DND-41 (cell line): ENCODE data around the gene PDXK.

Experiments used
- ATAC-seq: fragments of 200-7000 bp; cut with Tn5 transposase; 3 replicates; pipeline ENCODE4 v1.9.1; 2021; ENCODE audit warnings: low read depth; ENCODE audit not compliant: insufficient read depth
- DNase-seq: peaks from one replicate; pipeline ENCODE4 v3.0.0-alpha.2; 2020
- H2AFZ ChIP-seq: 2 replicates; pipeline ENCODE4 v1.6.0; 2012; ENCODE audit warnings: low read depth, low read length
- H3K27ac ChIP-seq: 2 replicates; pipeline ENCODE4 v1.5.1; 2012; ENCODE audit warnings: low read length, inconsistent platforms
- H3K27me3 ChIP-seq: fragments of 200-600 bp; sonication (generic); 2 replicates; pipeline ENCODE4 v1.6.0; 2012; ENCODE audit warnings: low read length, mild to moderate bottlenecking, inconsistent platforms; ENCODE audit not compliant: insufficient read depth, poor library complexity
- H3K36me3 ChIP-seq: 2 replicates; pipeline ENCODE4 v1.5.1; 2012; ENCODE audit warnings: low read length, inconsistent platforms; ENCODE audit not compliant: insufficient read depth
- H3K4me1 ChIP-seq: 2 replicates; pipeline ENCODE4 v1.5.1; 2012; ENCODE audit warnings: mild to moderate bottlenecking, low read length; ENCODE audit not compliant: insufficient read depth
- H3K4me2 ChIP-seq: 2 replicates; pipeline ENCODE4 v1.6.0; 2012; ENCODE audit warnings: mild to moderate bottlenecking, moderate library complexity, low read length, inconsistent platforms; ENCODE audit not compliant: insufficient read depth
- H3K4me3 ChIP-seq, 2 experiments: fragments of 200-600 bp in 1 of 2; shearing (Covaris generic) in 1 of 2; 2 replicates each; pipeline ENCODE4 v1.5.1; 2012 to 2016; ENCODE audit warnings: inconsistent platforms in 2 of 2, low read length in 2 of 2, mild to moderate bottlenecking in 2 of 2, low read depth in 1 of 2, moderate library complexity in 1 of 2
- H3K79me2 ChIP-seq: 2 replicates; pipeline ENCODE4 v1.6.0; 2012; ENCODE audit warnings: low read length, inconsistent platforms; ENCODE audit not compliant: insufficient read depth
- H3K9ac ChIP-seq: 2 replicates; pipeline ENCODE4 v1.6.0; 2012; ENCODE audit warnings: low read depth, mild to moderate bottlenecking, inconsistent platforms, low read length, moderate library complexity
- H3K9me3 ChIP-seq: 2 replicates; pipeline ENCODE4 v1.5.1; 2012; ENCODE audit warnings: low read length, moderate library complexity, mild to moderate bottlenecking, inconsistent platforms; ENCODE audit not compliant: insufficient read depth, severe bottlenecking
- H4K20me1 ChIP-seq: 2 replicates; pipeline ENCODE4 v1.6.0; 2012; ENCODE audit warnings: low read length; ENCODE audit not compliant: insufficient read depth
- CTCF ChIP-seq: IDR thresholded peaks from 2 replicates; pipeline ENCODE4 v1.5.1; 2012; ENCODE audit warnings: borderline replicate concordance, low read length, moderate library complexity, mild to moderate bottlenecking; ENCODE audit not compliant: poor library complexity, severe bottlenecking; ENCODE audit errors: extremely low read depth
- EZH2 ChIP-seq: IDR thresholded peaks from 3 replicates; pipeline ENCODE4 v1.6.1; 2012; ENCODE audit warnings: borderline replicate concordance, low read depth, mild to moderate bottlenecking, moderate library complexity, low read length, inconsistent platforms; ENCODE audit not compliant: severe bottlenecking

Gene PDXK

GRCh38 chr21:43782431-43783097, 63.6 kb downstream of the PDXK start:
- TF ChIP-seq EZH2 (no peak), CTCF (no peak)
- no peak overlapping the region for H3K4me2 ChIP-seq
- H3K4me3 ChIP-seq, result no peak overlapping the region
- H3K27ac ChIP-seq, result no peak overlapping the region
- H3K27me3 ChIP-seq, result no peaks in the 10 kb centered on the region
- ATAC-seq (no peak), DNase-seq (no peak)
- H3K36me3 ChIP-seq, result no peaks in the 10 kb centered on the region
- H3K9ac ChIP-seq, result no peak overlapping the region
- peaks cover 22% of the 10 kb centered on the region for H3K4me1 ChIP-seq
- H3K79me2 ChIP-seq, result no peaks in the 10 kb centered on the region
- H4K20me1 ChIP-seq, result 0 out of 2 replicates have a peak, but pooled peaks cover 2% of the 10 kb centered on the region
- H2AFZ ChIP-seq, result no peak overlapping the region
- no peaks in the 10 kb centered on the region for H3K9me3 ChIP-seq

GRCh38 chr21:43783098-43783700, 64.3 kb downstream of the PDXK start:
- no peak overlapping the region for H3K4me3 ChIP-seq
- no peak for TF ChIP-seq EZH2
- TF ChIP-seq CTCF, result no peak
- 0 out of 2 replicates have a peak, but pooled peaks cover 2% of the 10 kb centered on the region for H4K20me1 ChIP-seq
- H3K9ac ChIP-seq, result no peak overlapping the region
- H3K79me2 ChIP-seq, result no peaks in the 10 kb centered on the region
- peaks cover 16% of the 10 kb centered on the region for H3K4me1 ChIP-seq
- no peak overlapping the region for H3K27ac ChIP-seq
- no peak overlapping the region for H3K4me2 ChIP-seq
- H3K9me3 ChIP-seq, result no peaks in the 10 kb centered on the region
- no peaks in the 10 kb centered on the region for H3K27me3 ChIP-seq
- no peaks in the 10 kb centered on the region for H3K36me3 ChIP-seq
- no peak overlapping the region for H2AFZ ChIP-seq
- ATAC-seq (no peak), DNase-seq (no peak)

- Histone ChIP-seq H3K27me3 (no peaks in the 10 kb centered on the region), H3K36me3 (no peaks in the 10 kb centered on the region), H2AFZ (no peak overlapping the region), H3K4me3 (no peak overlapping the region), H3K79me2 (peaks cover 8% of the 10 kb centered on the region), H3K9me3 (no peaks in the 10 kb centered on the region), H3K4me1 (peaks cover 7% of the 10 kb centered on the region), H3K9ac (no peak overlapping the region), H4K20me1 (0 out of 2 replicates have a peak, but pooled peaks cover 6% of the 10 kb centered on the region), H3K27ac (no peak overlapping the region), H3K4me2 (no peak overlapping the region)
- TF ChIP-seq CTCF (no peak), EZH2 (no peak)
- no peak for ATAC-seq
- DNase-seq, result no peak
Measured at GRCh38 chr21:43785134-43785533, 66.2 kb downstream of the PDXK start.
